SU-DHL-6 (cell line): ENCODE data around the gene SLC6A11.

Source experiments
- CTCF ChIP-seq: fragments of 200-600 bp; sonication (generic); IDR thresholded peaks from one replicate; pipeline ENCODE4 v1.5.1; 2017; ENCODE audit warnings: antibody characterized with exemption, mild to moderate bottlenecking, low read length, moderate library complexity; ENCODE audit not compliant: insufficient read depth, poor library complexity, severe bottlenecking
- EZH2phosphoT487 ChIP-seq: fragments of 200-600 bp; sonication (generic), shearing (Covaris generic); conservative IDR thresholded peaks from 2 replicates; pipeline ENCODE4 v1.6.1; 2018; ENCODE audit warnings: mild to moderate bottlenecking, antibody characterized with exemption, low read length, moderate library complexity, mixed read lengths

DNA sequence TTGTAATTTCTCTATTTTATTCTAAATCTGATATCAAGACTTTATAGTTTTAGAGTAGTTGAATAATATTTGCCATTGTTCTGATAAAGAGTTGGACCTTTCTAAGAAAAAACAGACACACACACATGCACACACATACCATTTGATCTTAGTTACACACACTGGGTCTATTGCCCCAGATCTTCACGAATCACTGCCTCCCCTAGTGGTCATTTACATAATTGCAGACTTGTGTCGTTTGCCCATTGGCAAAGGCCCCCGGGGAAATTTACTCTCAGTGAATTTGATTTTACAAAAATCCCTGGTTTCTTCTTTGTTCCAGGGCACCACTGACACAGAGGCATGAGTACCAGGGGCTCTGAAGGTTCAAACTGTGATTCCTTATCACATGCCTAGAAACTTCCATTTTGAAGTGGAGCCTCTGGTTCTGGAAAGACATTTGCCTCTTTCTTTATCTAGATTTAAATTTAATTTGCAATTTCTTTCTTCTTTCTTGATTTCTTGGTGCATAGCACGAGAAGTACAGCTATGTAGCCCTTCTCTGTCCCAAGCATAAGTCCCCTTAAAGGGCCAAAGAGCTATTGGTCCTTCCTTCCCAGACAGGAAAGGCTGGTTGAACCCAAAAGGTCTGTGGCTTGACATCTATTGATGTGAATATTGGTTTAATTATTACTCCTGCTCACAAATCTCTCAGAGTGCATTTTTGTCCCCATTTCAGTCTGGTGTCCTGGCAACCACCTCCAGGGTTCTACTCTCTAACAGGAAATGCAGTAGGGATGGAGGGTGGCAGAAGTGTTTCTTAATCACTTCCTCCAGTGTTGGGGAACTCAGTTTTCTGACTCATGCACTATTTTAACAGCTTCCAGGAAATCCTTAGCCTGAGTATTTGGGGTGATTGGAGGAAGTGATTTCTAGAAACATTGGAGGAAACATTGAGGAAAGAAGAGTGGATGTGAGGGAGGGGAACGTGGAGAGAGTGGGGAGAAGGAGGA, 32.4 kb upstream of the SLC6A11 start:
- peak; percentile 66 for TF ChIP-seq CTCF
- TF ChIP-seq EZH2phosphoT487 = no peak
